Right lobe of liver (tissue), 4 donors: ENCODE data around the gene DYNLL1.

Experiments
- POLR2A ChIP-seq: fragments of 450-650 bp; IDR thresholded peaks from one replicate; pipeline ENCODE4 v1.6.1; 2017; ENCODE audit warnings: antibody characterized with exemption, mild to moderate bottlenecking
- TF ChIP-seq, protein P1 (sequence below), 4 donors: fragments of 200-600 bp in 3 of 4; fragments of 450-650 bp in 1 of 4; IDR thresholded peaks; one replicate each; pipeline versions ENCODE4 v1.5.1 to v1.8.0; 2016 to 2022; ENCODE audit warnings: antibody characterized with exemption in 4 of 4, mild to moderate bottlenecking in 2 of 4
- donor health status: DM: no; HTN: no; CAD: no.
- donor health status: DM: no; HTN: no; CAD: no.
- donor health status: DM: no; HTN: yes; CAD: no.

DNA sequence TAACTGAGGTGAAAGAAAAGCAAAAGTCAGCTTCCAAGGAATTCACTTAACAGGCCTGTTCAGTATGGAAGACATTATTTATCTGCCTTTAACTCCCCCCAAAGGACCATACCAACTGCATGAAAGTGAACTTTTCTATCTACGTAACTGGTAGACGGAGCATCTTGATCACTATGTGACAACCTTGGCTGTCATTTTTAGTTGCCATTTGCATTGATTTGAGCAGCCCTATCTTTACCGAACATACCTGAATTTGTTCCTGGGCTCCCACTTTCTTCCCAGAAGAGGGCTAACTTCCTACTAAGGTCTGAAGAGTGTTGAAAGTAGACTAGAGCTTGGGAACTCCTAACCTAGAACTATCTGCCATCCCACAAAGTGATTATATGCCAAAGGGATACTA is 35.8 kb upstream of the DYNLL1 start:
- TF ChIP-seq, protein P1, sequence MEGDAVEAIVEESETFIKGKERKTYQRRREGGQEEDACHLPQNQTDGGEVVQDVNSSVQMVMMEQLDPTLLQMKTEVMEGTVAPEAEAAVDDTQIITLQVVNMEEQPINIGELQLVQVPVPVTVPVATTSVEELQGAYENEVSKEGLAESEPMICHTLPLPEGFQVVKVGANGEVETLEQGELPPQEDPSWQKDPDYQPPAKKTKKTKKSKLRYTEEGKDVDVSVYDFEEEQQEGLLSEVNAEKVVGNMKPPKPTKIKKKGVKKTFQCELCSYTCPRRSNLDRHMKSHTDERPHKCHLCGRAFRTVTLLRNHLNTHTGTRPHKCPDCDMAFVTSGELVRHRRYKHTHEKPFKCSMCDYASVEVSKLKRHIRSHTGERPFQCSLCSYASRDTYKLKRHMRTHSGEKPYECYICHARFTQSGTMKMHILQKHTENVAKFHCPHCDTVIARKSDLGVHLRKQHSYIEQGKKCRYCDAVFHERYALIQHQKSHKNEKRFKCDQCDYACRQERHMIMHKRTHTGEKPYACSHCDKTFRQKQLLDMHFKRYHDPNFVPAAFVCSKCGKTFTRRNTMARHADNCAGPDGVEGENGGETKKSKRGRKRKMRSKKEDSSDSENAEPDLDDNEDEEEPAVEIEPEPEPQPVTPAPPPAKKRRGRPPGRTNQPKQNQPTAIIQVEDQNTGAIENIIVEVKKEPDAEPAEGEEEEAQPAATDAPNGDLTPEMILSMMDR (IDR thresholded peaks at IDR 0.05): no peak
- TF ChIP-seq POLR2A: no peak
